MM.1S (cell line): ENCODE measurements around the gene UCMA.

Source experiments
- CTCF ChIP-seq: fragments of 300-600 bp; sonication (generic); IDR thresholded peaks from 2 replicates; pipeline ENCODE4 v1.5.1; 2016; ENCODE audit warnings: antibody characterized with exemption, low read length, mixed read lengths
- EZH2 ChIP-seq: fragments of 300-600 bp; sonication (generic); optimal IDR thresholded peaks from 2 replicates; pipeline ENCODE3; 2017; ENCODE audit warnings: low read depth, mild to moderate bottlenecking, antibody characterized with exemption, low read length, mixed read lengths
- EZH2phosphoT487 ChIP-seq: fragments of 300-600 bp; sonication (generic); IDR thresholded peaks from 2 replicates; pipeline ENCODE4 v1.6.1; 2018; ENCODE audit warnings: antibody characterized with exemption, low read length

- no peak for TF ChIP-seq CTCF
- no peak for TF ChIP-seq EZH2
- no peak for TF ChIP-seq EZH2phosphoT487
Observed at GRCh38 chr10:13263591-13263990, 29.4 kb upstream of the UCMA start.
